Effector memory CD8-positive, alpha-beta T cell (primary cell): ENCODE data around the gene PBX3.

Experiments
- ATAC-seq: fragments of 150-1000 bp; cut with Tn5 transposase; replicated peaks from 2 replicates; pipeline ENCODE4 v1.10.0; 2021; ENCODE audit warnings: mild to moderate bottlenecking, moderate library complexity
- DNase-seq, 3 experiments: peaks; one replicate each; pipeline ENCODE4 v3.0.0; 2021
- H3K27ac Mint-ChIP-seq, 2 donors: one replicate each; pipeline ENCODE4 v1.8.0; 2022; ENCODE audit warnings: mild to moderate bottlenecking in 2 of 2, mixed read lengths in 2 of 2, moderate library complexity in 2 of 2
- H3K27me3 Mint-ChIP-seq, 2 donors: one replicate each; pipeline ENCODE4 v1.8.0; 2022; ENCODE audit warnings: mixed read lengths in 2 of 2
- H3K36me3 Mint-ChIP-seq: one replicate; pipeline ENCODE4 v1.8.0; 2022; ENCODE audit warnings: mild to moderate bottlenecking, moderate library complexity, mixed read lengths; ENCODE audit not compliant: insufficient read depth
- H3K4me1 Mint-ChIP-seq, 2 donors: one replicate each; pipeline ENCODE4 v1.8.0; 2022; ENCODE audit warnings: low read depth in 2 of 2, mixed read lengths in 2 of 2
- H3K4me3 Mint-ChIP-seq, 2 donors: one replicate each; pipeline ENCODE4 v1.8.0; 2022; ENCODE audit warnings: mild to moderate bottlenecking in 2 of 2, mixed read lengths in 2 of 2, moderate library complexity in 2 of 2
- H3K9me3 Mint-ChIP-seq, 2 donors: one replicate each; pipeline ENCODE4 v1.8.0; 2022; ENCODE audit warnings: mixed read lengths in 2 of 2

PBX3 gene

GRCh38 chr9:125969868-125970267 lies 222.7 kb downstream of the PBX3 start:
- Mint-ChIP-seq H3K27me3 (peaks cover 0 to 11% of the 10 kb centered on the region in 2 donors), H3K36me3 (peaks cover 3% of the 10 kb centered on the region), H3K9me3 (no peaks in the 10 kb centered on the region), H3K4me1 (peaks cover 0 to 2% of the 10 kb centered on the region in 2 donors), H3K4me3 (no peak overlapping the region), H3K27ac (no peak overlapping the region)
- ATAC-seq, result no peak
- no peak for DNase-seq

- DNase-seq, result no peak
- Mint-ChIP-seq H3K27me3 (peaks cover 0 to 11% of the 10 kb centered on the region in 2 donors), H3K4me3 (no peak overlapping the region), H3K4me1 (peaks cover 0 to 2% of the 10 kb centered on the region in 2 donors), H3K36me3 (no peaks in the 10 kb centered on the region), H3K9me3 (no peaks in the 10 kb centered on the region), H3K27ac (no peak overlapping the region)
- no peak for ATAC-seq
Measured at GRCh38 chr9:125970340-125970739, 223.2 kb downstream of the PBX3 start.

GRCh38 chr9:125971050-125971449 lies 223.9 kb downstream of the PBX3 start:
- Mint-ChIP-seq H3K27ac (no peak overlapping the region), H3K9me3 (no peaks in the 10 kb centered on the region), H3K4me1 (peaks cover 0 to 2% of the 10 kb centered on the region in 2 donors), H3K27me3 (peaks cover 0 to 11% of the 10 kb centered on the region in 2 donors), H3K4me3 (no peak overlapping the region), H3K36me3 (no peaks in the 10 kb centered on the region)
- ATAC-seq (no peak), DNase-seq (no peak)

GRCh38 chr9:125972012-125972729 lies 225.0 kb downstream of the PBX3 start:
- H3K27ac Mint-ChIP-seq, result no peak overlapping the region
- DNase-seq (no peak), ATAC-seq (no peak)
- H3K9me3 Mint-ChIP-seq, result no peaks in the 10 kb centered on the region
- H3K4me1 Mint-ChIP-seq, result peaks cover 0 to 2% of the 10 kb centered on the region in 2 donors
- H3K4me3 Mint-ChIP-seq, result no peak overlapping the region
- H3K36me3 Mint-ChIP-seq, result no peaks in the 10 kb centered on the region
- peaks cover 0 to 16% of the 10 kb centered on the region in 2 donors for H3K27me3 Mint-ChIP-seq

- H3K9me3 Mint-ChIP-seq, result peaks cover 0 to 4% of the 10 kb centered on the region in 2 donors
- H3K36me3 Mint-ChIP-seq, result no peaks in the 10 kb centered on the region
- H3K27me3 Mint-ChIP-seq, result peaks cover 3 to 29% of the 10 kb centered on the region in 2 donors
- DNase-seq, result no peak
- no peak overlapping the region for H3K4me3 Mint-ChIP-seq
- peaks cover 0 to 2% of the 10 kb centered on the region in 2 donors for H3K4me1 Mint-ChIP-seq
- no peak for ATAC-seq
- no peak overlapping the region for H3K27ac Mint-ChIP-seq
Measured at GRCh38 chr9:125973547-125973946, 226.4 kb downstream of the PBX3 start.

- ATAC-seq, result no peak
- H3K9me3 Mint-ChIP-seq, result peaks cover 4 to 7% of the 10 kb centered on the region in 2 donors
Measured at GRCh38 chr9:125974705-125975104, 227.5 kb downstream of the PBX3 start.

GRCh38 chr9:125977223-125977622 lies 230.1 kb downstream of the PBX3 start:
- no peak for DNase-seq
- H3K4me1 Mint-ChIP-seq, result no peaks in the 10 kb centered on the region
- H3K9me3 Mint-ChIP-seq, result peaks cover 6 to 7% of the 10 kb centered on the region in 2 donors
- no peak overlapping the region for H3K27ac Mint-ChIP-seq
- H3K27me3 Mint-ChIP-seq, result peaks cover 21 to 47% of the 10 kb centered on the region in 2 donors
- ATAC-seq, result no peak
- H3K4me3 Mint-ChIP-seq, result no peak overlapping the region
- peaks cover 4% of the 10 kb centered on the region for H3K36me3 Mint-ChIP-seq

More at GRCh38 chr9:125974705-125975104, 227.5 kb downstream of the PBX3 start:
- H3K4me1 Mint-ChIP-seq, result peaks cover 0 to 2% of the 10 kb centered on the region in 2 donors
- no peak for DNase-seq
- no peaks in the 10 kb centered on the region for H3K36me3 Mint-ChIP-seq
- peaks cover 6 to 33% of the 10 kb centered on the region in 2 donors for H3K27me3 Mint-ChIP-seq
- H3K27ac Mint-ChIP-seq, result no peak overlapping the region
- no peak overlapping the region for H3K4me3 Mint-ChIP-seq

GRCh38 chr9:125979383-125979782 lies 232.2 kb downstream of the PBX3 start:
- DNase-seq (no peak), ATAC-seq (no peak)
- no peak overlapping the region for H3K4me3 Mint-ChIP-seq

GRCh38 chr9:125982798-125983406 lies 235.7 kb downstream of the PBX3 start:
- Mint-ChIP-seq H3K4me1 (no peaks in the 10 kb centered on the region), H3K36me3 (peaks cover 7% of the 10 kb centered on the region), H3K9me3 (peaks cover 6 to 7% of the 10 kb centered on the region in 2 donors), H3K4me3 (no peak overlapping the region), H3K27ac (no peak overlapping the region), H3K27me3 (peaks cover 32 to 48% of the 10 kb centered on the region in 2 donors)
- no peak for DNase-seq
- ATAC-seq, result no peak

More at GRCh38 chr9:125979383-125979782, 232.2 kb downstream of the PBX3 start:
- Mint-ChIP-seq H3K27ac (no peak overlapping the region), H3K4me1 (no peaks in the 10 kb centered on the region), H3K9me3 (peaks cover 6 to 7% of the 10 kb centered on the region in 2 donors), H3K27me3 (peaks cover 32 to 54% of the 10 kb centered on the region in 2 donors), H3K36me3 (peaks cover 4% of the 10 kb centered on the region)

- DNase-seq, result no peak
- ATAC-seq, result no peak
- Mint-ChIP-seq H3K4me3 (no peak overlapping the region), H3K36me3 (peaks cover 7% of the 10 kb centered on the region), H3K9me3 (peaks cover 2 to 6% of the 10 kb centered on the region in 2 donors), H3K27me3 (peaks cover 28 to 44% of the 10 kb centered on the region in 2 donors), H3K27ac (no peak overlapping the region), H3K4me1 (no peaks in the 10 kb centered on the region)
Measured at GRCh38 chr9:125983681-125984080, 236.5 kb downstream of the PBX3 start.

GRCh38 chr9:125984461-125984860 lies 237.3 kb downstream of the PBX3 start:
- ATAC-seq (no peak), DNase-seq (no peak)
- Mint-ChIP-seq H3K27me3 (peaks cover 26 to 43% of the 10 kb centered on the region in 2 donors), H3K27ac (no peak overlapping the region), H3K4me3 (no peak overlapping the region), H3K4me1 (no peaks in the 10 kb centered on the region), H3K36me3 (peaks cover 7% of the 10 kb centered on the region), H3K9me3 (peaks cover 0 to 5% of the 10 kb centered on the region in 2 donors)

GRCh38 chr9:125985142-125985997 lies 238.2 kb downstream of the PBX3 start:
- no peak for ATAC-seq
- Mint-ChIP-seq H3K27me3 (peaks cover 26 to 43% of the 10 kb centered on the region in 2 donors), H3K9me3 (peaks cover 0 to 2% of the 10 kb centered on the region in 2 donors), H3K27ac (no peak overlapping the region), H3K4me3 (no peak overlapping the region), H3K36me3 (peaks cover 7% of the 10 kb centered on the region), H3K4me1 (no peaks in the 10 kb centered on the region)
- DNase-seq, result no peak

GRCh38 chr9:125985998-125986655 lies 239.0 kb downstream of the PBX3 start:
- Mint-ChIP-seq H3K36me3 (peaks cover 3% of the 10 kb centered on the region), H3K4me3 (no peak overlapping the region), H3K27me3 (peaks cover 22 to 39% of the 10 kb centered on the region in 2 donors), H3K27ac (no peak overlapping the region), H3K4me1 (no peaks in the 10 kb centered on the region), H3K9me3 (peaks cover 0 to under 1% of the 10 kb centered on the region in 2 donors)
- DNase-seq (no peak), ATAC-seq (no peak)
